ENCODE data around the gene DNAH2. TPM values are rescaled to one million over a fixed set of nuclear protein-coding genes. Genes with fewer than 3 reads are reported as not detected.

DNAH2 gene
- total and polyA plus RNA-seq, 9 of the 15 experiments (the other 6 are each of a cell fraction or from before 2014, with no cell fraction given): 0.03 TPM; not detected in 8

DNA sequence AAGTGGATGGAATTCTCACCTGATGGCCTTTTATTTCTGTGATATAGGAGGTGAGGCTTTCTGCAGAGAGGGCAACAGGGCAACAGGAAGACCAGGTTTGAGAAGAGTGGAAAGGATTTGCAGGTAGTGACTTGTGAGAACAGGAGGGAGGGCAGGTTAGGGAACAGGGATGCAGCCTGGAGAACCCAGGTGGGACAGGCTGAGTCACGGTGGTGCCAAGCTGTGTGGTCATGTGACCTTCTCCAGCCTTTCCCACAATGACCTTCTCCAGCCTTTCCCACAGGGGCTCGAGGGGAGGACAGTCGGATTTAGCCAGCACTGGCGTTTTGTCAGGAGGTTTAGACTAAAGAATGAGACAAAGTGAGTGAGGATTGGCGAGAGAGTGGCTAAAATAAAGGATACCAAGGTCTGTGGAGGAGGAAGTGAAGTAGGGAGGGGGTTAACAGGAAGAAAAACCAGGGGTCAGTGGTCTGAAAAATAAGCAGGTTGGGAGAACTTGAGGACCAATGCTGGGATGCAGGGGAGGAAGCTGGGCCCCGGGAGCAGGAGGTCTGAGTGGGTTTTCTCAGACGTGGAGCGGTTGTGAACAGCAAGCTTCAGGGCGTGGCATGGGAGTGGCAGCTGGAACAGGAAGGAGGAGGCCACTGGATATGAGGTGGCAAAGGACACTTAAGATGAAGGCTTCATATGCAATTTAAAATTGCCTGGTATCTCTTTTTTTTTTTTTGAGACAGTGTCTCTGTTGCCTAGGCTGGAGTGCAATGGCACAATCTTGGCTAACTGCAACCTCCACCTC lies 37.7 kb downstream of the DNAH2 start (continued):
- TF ChIP-seq, protein P1, sequence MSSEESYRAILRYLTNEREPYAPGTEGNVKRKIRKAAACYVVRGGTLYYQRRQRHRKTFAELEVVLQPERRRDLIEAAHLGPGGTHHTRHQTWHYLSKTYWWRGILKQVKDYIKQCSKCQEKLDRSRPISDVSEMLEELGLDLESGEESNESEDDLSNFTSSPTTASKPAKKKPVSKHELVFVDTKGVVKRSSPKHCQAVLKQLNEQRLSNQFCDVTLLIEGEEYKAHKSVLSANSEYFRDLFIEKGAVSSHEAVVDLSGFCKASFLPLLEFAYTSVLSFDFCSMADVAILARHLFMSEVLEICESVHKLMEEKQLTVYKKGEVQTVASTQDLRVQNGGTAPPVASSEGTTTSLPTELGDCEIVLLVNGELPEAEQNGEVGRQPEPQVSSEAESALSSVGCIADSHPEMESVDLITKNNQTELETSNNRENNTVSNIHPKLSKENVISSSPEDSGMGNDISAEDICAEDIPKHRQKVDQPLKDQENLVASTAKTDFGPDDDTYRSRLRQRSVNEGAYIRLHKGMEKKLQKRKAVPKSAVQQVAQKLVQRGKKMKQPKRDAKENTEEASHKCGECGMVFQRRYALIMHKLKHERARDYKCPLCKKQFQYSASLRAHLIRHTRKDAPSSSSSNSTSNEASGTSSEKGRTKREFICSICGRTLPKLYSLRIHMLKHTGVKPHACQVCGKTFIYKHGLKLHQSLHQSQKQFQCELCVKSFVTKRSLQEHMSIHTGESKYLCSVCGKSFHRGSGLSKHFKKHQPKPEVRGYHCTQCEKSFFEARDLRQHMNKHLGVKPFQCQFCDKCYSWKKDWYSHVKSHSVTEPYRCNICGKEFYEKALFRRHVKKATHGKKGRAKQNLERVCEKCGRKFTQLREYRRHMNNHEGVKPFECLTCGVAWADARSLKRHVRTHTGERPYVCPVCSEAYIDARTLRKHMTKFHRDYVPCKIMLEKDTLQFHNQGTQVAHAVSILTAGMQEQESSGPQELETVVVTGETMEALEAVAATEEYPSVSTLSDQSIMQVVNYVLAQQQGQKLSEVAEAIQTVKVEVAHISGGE (CRISPR knock-in tag; IDR thresholded peaks at IDR 0.05): no peak
- TF ChIP-seq LEF1 (IDR thresholded peaks at IDR 0.05) (no peak), STAT5B (CRISPR knock-in tag; IDR thresholded peaks at IDR 0.05) (no peak), DPF2 (IDR thresholded peaks at IDR 0.05) (no peak), ZNF12 (CRISPR knock-in tag; IDR thresholded peaks at IDR 0.05) (no peak), U2AF2 (optimal IDR thresholded peaks at IDR 0.05; ENCODE audit: low read depth, low read length) (no peak)
- TF ChIP-seq, protein P2, sequence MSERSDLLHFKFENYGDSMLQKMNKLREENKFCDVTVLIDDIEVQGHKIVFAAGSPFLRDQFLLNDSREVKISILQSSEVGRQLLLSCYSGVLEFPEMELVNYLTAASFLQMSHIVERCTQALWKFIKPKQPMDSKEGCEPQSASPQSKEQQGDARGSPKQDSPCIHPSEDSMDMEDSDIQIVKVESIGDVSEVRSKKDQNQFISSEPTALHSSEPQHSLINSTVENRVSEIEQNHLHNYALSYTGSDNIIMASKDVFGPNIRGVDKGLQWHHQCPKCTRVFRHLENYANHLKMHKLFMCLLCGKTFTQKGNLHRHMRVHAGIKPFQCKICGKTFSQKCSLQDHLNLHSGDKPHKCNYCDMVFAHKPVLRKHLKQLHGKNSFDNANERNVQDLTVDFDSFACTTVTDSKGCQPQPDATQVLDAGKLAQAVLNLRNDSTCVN (CRISPR knock-in tag; IDR thresholded peaks at IDR 0.05): no peak
- TF ChIP-seq, protein P3, sequence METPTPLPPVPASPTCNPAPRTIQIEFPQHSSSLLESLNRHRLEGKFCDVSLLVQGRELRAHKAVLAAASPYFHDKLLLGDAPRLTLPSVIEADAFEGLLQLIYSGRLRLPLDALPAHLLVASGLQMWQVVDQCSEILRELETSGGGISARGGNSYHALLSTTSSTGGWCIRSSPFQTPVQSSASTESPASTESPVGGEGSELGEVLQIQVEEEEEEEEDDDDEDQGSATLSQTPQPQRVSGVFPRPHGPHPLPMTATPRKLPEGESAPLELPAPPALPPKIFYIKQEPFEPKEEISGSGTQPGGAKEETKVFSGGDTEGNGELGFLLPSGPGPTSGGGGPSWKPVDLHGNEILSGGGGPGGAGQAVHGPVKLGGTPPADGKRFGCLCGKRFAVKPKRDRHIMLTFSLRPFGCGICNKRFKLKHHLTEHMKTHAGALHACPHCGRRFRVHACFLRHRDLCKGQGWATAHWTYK (CRISPR knock-in tag; IDR thresholded peaks at IDR 0.05): no peak
- TF ChIP-seq, protein P4, sequence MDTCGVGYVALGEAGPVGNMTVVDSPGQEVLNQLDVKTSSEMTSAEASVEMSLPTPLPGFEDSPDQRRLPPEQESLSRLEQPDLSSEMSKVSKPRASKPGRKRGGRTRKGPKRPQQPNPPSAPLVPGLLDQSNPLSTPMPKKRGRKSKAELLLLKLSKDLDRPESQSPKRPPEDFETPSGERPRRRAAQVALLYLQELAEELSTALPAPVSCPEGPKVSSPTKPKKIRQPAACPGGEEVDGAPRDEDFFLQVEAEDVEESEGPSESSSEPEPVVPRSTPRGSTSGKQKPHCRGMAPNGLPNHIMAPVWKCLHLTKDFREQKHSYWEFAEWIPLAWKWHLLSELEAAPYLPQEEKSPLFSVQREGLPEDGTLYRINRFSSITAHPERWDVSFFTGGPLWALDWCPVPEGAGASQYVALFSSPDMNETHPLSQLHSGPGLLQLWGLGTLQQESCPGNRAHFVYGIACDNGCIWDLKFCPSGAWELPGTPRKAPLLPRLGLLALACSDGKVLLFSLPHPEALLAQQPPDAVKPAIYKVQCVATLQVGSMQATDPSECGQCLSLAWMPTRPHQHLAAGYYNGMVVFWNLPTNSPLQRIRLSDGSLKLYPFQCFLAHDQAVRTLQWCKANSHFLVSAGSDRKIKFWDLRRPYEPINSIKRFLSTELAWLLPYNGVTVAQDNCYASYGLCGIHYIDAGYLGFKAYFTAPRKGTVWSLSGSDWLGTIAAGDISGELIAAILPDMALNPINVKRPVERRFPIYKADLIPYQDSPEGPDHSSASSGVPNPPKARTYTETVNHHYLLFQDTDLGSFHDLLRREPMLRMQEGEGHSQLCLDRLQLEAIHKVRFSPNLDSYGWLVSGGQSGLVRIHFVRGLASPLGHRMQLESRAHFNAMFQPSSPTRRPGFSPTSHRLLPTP (IDR thresholded peaks at IDR 0.05; ENCODE audit: borderline replicate concordance, extremely low read depth, insufficient read length): no peak

Measured in K562 (cell line).